Nephron progenitor cell (in vitro differentiated cells): ENCODE data around the gene COA6.
"Not testable (repeated sequence)": the region's sequence is repeated elsewhere in the genome, so short reads cannot be mapped to it uniquely, and the experiment has no call there.

ENCODE experiments used
- DNase-seq: peaks from one replicate; pipeline ENCODE4 v3.0.0; 2021
- H3K27ac Mint-ChIP-seq: 2 replicates; pipeline ENCODE4 v1.8.0; 2021; ENCODE audit warnings: mild to moderate bottlenecking, moderate library complexity, mixed read lengths
- H3K27me3 Mint-ChIP-seq: 2 replicates; pipeline ENCODE4 v1.8.0; 2021; ENCODE audit warnings: mild to moderate bottlenecking, low read depth, mixed read lengths; ENCODE audit not compliant: poor library complexity
- H3K36me3 Mint-ChIP-seq: 2 replicates; pipeline ENCODE4 v1.8.0; 2021; ENCODE audit warnings: low read depth, mixed read lengths
- H3K4me1 Mint-ChIP-seq: 2 replicates; pipeline ENCODE4 v1.8.0; 2021; ENCODE audit warnings: mixed read lengths
- H3K4me3 Mint-ChIP-seq: 2 replicates; pipeline ENCODE4 v1.8.0; 2021; ENCODE audit warnings: mild to moderate bottlenecking, moderate library complexity, mixed read lengths
- H3K9me3 Mint-ChIP-seq: 2 replicates; pipeline ENCODE4 v1.8.0; 2021; ENCODE audit warnings: mild to moderate bottlenecking, moderate library complexity, mixed read lengths
- TF ChIP-seq, protein P1 (sequence below): fragments of 200-600 bp; sonication (generic); IDR thresholded peaks from 2 replicates; pipeline ENCODE4 v1.5.0; 2021; ENCODE audit warnings: antibody characterized with exemption

The COA6 gene

DNA sequence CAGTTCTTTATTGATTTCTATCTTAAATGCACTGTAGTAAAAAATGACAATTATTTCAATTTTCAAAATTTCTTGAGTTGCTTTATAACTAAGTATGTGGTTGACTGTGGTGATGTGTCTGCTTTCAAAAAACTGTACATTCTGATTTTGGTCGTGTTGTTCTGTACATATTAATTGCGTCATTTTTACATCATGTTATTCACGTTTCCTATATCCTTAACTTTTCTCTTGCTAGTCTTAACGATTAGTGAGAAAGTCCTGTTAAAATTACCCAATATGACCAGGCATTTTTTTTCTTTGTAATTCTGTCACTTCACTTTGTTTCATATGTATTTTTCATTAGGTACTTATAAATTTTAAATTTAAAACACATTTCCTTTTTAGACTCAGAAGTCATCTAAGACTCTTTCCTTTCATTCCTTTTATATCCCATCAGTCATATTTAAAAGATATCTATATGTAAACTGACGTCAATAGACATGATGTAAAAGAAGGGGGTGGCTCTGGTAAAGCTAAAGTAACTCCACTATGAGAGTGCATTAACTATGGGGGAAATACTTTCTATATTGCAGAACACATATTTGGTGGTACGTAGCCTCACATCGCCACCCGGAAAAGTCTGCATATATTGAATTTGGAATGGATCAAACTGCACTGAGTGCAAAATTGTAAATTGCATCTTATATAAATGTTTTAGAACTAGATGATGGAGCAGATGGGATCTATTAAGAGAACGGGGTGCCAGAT is 1.1 kb upstream of the COA6 start:
- Mint-ChIP-seq H3K27me3 (peaks cover 47% of the 10 kb centered on the region), H3K36me3 (peaks cover 17% of the 10 kb centered on the region), H3K9me3 (no peaks in the 10 kb centered on the region), H3K4me3 (peak overlapping the region; percentile 99), H3K4me1 (peaks cover 32% of the 10 kb centered on the region), H3K27ac (no peak overlapping the region)
- DNase-seq = no peak
- TF ChIP-seq, protein P1, sequence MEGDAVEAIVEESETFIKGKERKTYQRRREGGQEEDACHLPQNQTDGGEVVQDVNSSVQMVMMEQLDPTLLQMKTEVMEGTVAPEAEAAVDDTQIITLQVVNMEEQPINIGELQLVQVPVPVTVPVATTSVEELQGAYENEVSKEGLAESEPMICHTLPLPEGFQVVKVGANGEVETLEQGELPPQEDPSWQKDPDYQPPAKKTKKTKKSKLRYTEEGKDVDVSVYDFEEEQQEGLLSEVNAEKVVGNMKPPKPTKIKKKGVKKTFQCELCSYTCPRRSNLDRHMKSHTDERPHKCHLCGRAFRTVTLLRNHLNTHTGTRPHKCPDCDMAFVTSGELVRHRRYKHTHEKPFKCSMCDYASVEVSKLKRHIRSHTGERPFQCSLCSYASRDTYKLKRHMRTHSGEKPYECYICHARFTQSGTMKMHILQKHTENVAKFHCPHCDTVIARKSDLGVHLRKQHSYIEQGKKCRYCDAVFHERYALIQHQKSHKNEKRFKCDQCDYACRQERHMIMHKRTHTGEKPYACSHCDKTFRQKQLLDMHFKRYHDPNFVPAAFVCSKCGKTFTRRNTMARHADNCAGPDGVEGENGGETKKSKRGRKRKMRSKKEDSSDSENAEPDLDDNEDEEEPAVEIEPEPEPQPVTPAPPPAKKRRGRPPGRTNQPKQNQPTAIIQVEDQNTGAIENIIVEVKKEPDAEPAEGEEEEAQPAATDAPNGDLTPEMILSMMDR = no peak

DNA sequence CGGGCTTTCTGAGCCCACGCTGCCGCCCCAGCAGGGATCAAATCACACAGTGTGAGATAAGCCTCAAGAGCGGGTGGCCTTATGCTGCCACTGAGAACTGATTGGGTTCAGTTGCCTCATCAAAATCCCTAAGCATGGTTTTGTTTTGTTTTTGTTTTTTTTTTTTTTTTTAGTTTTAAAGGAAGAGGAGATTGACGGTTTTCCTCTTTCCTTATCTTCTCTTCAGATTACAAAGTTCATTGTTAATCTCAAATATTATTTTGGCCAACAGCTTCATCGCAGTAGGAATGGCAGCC is 651 bp downstream of the COA6 start:
- no peak for DNase-seq
- TF ChIP-seq, protein P1 = no peak
- peaks cover 32% of the 10 kb centered on the region for H3K4me1 Mint-ChIP-seq
- H3K27me3 Mint-ChIP-seq = peaks cover 32% of the 10 kb centered on the region
- H3K27ac Mint-ChIP-seq = peak overlapping the region; percentile 99
- H3K36me3 Mint-ChIP-seq = peaks cover 34% of the 10 kb centered on the region
- H3K4me3 Mint-ChIP-seq = peak overlapping the region; percentile 99
- H3K9me3 Mint-ChIP-seq = no peaks in the 10 kb centered on the region

DNA sequence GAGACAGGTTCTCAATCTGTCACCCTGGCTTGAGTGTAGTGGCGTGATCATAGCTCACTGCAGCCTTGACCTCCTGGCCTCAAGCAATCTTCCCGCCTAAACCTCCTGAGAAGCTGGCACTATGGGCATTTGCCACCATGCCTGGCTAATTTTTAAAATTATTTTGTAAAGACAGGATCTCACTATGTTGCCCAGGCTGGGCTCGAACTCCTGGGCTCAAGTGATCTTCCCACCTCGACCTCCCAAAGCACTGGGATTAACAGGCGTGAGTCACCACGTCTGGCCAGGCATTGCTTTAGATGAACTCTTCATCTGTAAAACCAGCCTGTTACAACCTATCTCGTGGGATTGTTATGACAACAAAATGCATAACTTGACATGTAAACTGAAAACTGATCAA is 2.4 kb downstream of the COA6 start:
- H3K4me3 Mint-ChIP-seq = peak overlapping the region; percentile 41
- H3K4me1 Mint-ChIP-seq = peaks cover 32% of the 10 kb centered on the region
- H3K27me3 Mint-ChIP-seq = peaks cover 15% of the 10 kb centered on the region
- TF ChIP-seq, protein P1 = no peak
- no peaks in the 10 kb centered on the region for H3K9me3 Mint-ChIP-seq
- H3K27ac Mint-ChIP-seq = no peak overlapping the region
- peaks cover 52% of the 10 kb centered on the region for H3K36me3 Mint-ChIP-seq
- no peak for DNase-seq

DNA sequence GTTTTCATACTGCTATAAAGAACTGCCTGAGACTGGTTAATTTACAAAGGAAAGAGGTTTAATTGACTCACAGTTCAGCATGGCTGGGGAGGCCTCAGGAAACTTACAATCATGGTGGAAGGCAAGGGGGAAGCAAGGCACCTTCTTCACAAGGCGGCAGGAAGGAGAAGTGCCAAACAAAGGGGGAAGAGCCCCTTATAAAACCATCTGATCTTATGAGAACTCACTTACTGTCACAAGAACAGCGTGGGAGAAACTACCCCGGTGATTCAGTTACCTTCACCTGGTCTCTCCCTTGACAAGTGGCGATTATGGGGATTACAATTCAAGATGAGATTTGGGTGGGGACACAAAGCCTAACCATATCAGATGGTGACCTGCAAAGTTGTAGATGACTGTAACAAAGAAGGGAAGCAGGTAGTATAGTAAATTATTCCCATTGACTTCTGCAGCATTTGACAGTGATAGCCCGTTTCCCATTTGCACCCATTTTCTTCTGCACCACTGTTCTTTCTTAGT is 6.4 kb downstream of the COA6 start:
- H3K36me3 Mint-ChIP-seq = peaks cover 72% of the 10 kb centered on the region
- H3K4me3 Mint-ChIP-seq = not testable (repeated sequence)

DNA sequence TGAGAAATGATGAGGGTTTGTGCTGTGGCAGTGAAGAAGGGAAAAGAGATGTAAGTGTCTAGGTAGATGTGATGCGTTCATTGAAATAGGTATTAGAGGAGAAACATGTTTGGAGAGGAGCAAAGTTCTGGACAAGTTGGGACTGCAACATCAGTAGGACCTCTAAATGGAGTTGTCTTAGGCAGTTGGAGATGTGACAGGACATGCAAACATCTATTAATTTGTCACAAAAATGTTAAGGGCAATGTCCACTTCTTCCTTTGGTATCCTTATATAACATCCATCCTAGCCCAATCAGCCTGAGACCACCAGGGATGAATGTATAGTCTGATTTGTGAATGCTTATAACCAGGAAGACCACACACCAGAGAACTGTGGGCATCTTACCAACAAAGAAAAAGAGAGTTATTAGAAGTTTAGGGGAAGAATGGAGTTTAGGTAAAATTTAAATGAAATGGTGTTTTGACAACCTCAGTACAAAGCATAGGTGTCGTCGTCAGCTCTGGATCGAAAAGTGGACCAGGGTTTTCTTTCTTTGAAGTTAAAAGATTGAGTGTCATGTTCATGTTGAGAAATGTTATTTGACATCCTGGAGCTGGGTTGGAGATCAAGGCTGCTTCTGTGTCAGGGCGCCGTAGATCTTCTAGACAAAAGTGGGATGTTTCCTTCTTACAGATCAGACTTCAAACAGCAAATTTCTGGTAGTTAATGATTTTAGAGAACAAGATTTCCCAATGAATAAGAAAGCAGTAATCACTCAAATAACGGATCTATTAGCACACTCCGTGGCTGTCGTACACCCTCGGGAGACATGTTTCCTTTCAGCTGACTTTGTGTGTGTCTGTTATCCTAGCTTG is 8.7 kb downstream of the COA6 start:
- TF ChIP-seq, protein P1 = no peak
- no peak for DNase-seq
- no peaks in the 10 kb centered on the region for H3K9me3 Mint-ChIP-seq
- H3K27me3 Mint-ChIP-seq = no peaks in the 10 kb centered on the region
- peak overlapping the region; percentile 0 for H3K27ac Mint-ChIP-seq
- H3K4me3 Mint-ChIP-seq = no peak overlapping the region
- peaks cover 71% of the 10 kb centered on the region for H3K36me3 Mint-ChIP-seq
- H3K4me1 Mint-ChIP-seq = no peaks in the 10 kb centered on the region

More for the DNA sequence above, 6.4 kb downstream of the COA6 start:
- not testable (repeated sequence) for H3K9me3 Mint-ChIP-seq, H3K4me1 Mint-ChIP-seq, H3K27ac Mint-ChIP-seq, H3K27me3 Mint-ChIP-seq, DNase-seq

GRCh38 chr1:234386122-234386521 is 12.9 kb downstream of the COA6 start:
- DNase-seq = no peak
- peak overlapping the region; percentile 44 for H3K27ac Mint-ChIP-seq
- TF ChIP-seq, protein P1 = no peak
- H3K9me3 Mint-ChIP-seq = no peaks in the 10 kb centered on the region
- H3K4me1 Mint-ChIP-seq = no peaks in the 10 kb centered on the region
- peaks cover 62% of the 10 kb centered on the region for H3K36me3 Mint-ChIP-seq
- H3K4me3 Mint-ChIP-seq = no peak overlapping the region
- H3K27me3 Mint-ChIP-seq = no peaks in the 10 kb centered on the region
